Calu3 (cell line): Measurements from ENCODE around the gene TENT4B. TPM values are rescaled to one million over a fixed set of nuclear protein-coding genes. Genes with fewer than 3 reads are reported as not detected.

ENCODE experiments used
- BruUV-seq: library from RNA; stranded (reverse); fragments of 400-500 nt; replicated peaks from 2 replicates; lab custom pipeline; 2021; lab: Mats Ljungman, UMichigan
- CTCF ChIA-PET: fragments of 300-600 bp; sonication (Branson Sonifier 250); formaldehyde crosslinking; loops from one replicate; lab custom pipeline; 2022; ENCODE audit warnings: antibody characterized with exemption; lab: Charles Lee
- DNase-seq: peaks from one replicate; pipeline ENCODE4 v3.0.0; 2022
- H3K27ac Mint-ChIP-seq: one replicate; pipeline ENCODE4 v1.8.0; 2022; ENCODE audit warnings: mixed read lengths; ENCODE audit not compliant: unreplicated experiment
- H3K27me3 Mint-ChIP-seq: one replicate; pipeline ENCODE4 v1.8.0; 2022; ENCODE audit warnings: mixed read lengths; ENCODE audit not compliant: unreplicated experiment
- H3K36me3 Mint-ChIP-seq: one replicate; pipeline ENCODE4 v1.8.0; 2022; ENCODE audit warnings: mild to moderate bottlenecking, moderate library complexity, mixed read lengths; ENCODE audit not compliant: insufficient read depth, unreplicated experiment
- H3K4me1 Mint-ChIP-seq: one replicate; pipeline ENCODE4 v1.8.0; 2022; ENCODE audit warnings: mild to moderate bottlenecking, low read depth, mixed read lengths; ENCODE audit not compliant: unreplicated experiment
- H3K4me3 Mint-ChIP-seq: one replicate; pipeline ENCODE4 v1.8.0; 2022; ENCODE audit warnings: mild to moderate bottlenecking, low read depth, moderate library complexity, mixed read lengths; ENCODE audit not compliant: unreplicated experiment
- H3K9me3 Mint-ChIP-seq: one replicate; pipeline ENCODE4 v1.8.0; 2022; ENCODE audit warnings: low read depth, mixed read lengths; ENCODE audit not compliant: unreplicated experiment
- CTCF ChIP-seq: fragments of 200-600 bp; IDR thresholded peaks from one replicate; pipeline ENCODE4 v1.8.0; 2022; ENCODE audit warnings: antibody characterized with exemption; ENCODE audit not compliant: unreplicated experiment
- intact Hi-C: fragments of 100-400 bp; cut with micrococcal nuclease; formaldehyde crosslinking; loops from one replicate; pipeline ENCODE4 v1.10.0; 2022; ENCODE audit not compliant: unreplicated experiment
- total RNA-seq: library from RNA; stranded (reverse); gene quantifications from 2 replicates; pipeline ENCODE4 v1.2.3, GENCODE V29; 2022

The TENT4B gene
- total RNA-seq, 1 experiment from 2014 or later: 21.7 TPM

- DNase-seq: no peak
- H3K36me3 Mint-ChIP-seq: peaks cover 20% of the 10 kb centered on the region
- no peaks in the 10 kb centered on the region for H3K9me3 Mint-ChIP-seq
- TF ChIP-seq CTCF: no peak
- peak overlapping the region; percentile 71 for H3K4me3 Mint-ChIP-seq
- BruUV-seq: no TSS peak
- peaks cover 48% of the 10 kb centered on the region for H3K4me1 Mint-ChIP-seq
- no peaks in the 10 kb centered on the region for H3K27me3 Mint-ChIP-seq
- intact Hi-C loops: no loop called here
- CTCF ChIA-PET: interaction anchor here (0.7 kb wide), 2 partner anchors 16 to 118 kb away, joined by 3 to 6 read pairs; no protein-coding TSS in a partner anchor
- H3K27ac Mint-ChIP-seq: peak overlapping the region; percentile 59
These were observed 30.2 kb downstream of the TENT4B start for GRCh38 chr16:50183316-50183715.

- no peaks in the 10 kb centered on the region for H3K9me3 Mint-ChIP-seq
- H3K36me3 Mint-ChIP-seq: peaks cover 20% of the 10 kb centered on the region
- H3K4me3 Mint-ChIP-seq: peak overlapping the region; percentile 71
- intact Hi-C loops: no loop called here
- H3K4me1 Mint-ChIP-seq: peaks cover 43% of the 10 kb centered on the region
- TF ChIP-seq CTCF: no peak
- no TSS peak for BruUV-seq
- no peaks in the 10 kb centered on the region for H3K27me3 Mint-ChIP-seq
- peak; percentile 49 for DNase-seq
- H3K27ac Mint-ChIP-seq: peak overlapping the region; percentile 59
- CTCF ChIA-PET: interaction anchor here (1.5 to 2.1 kb wide), 4 partner anchors 14 to 25 kb away, joined by 4 to 15 read pairs (median 6); no protein-coding TSS in a partner anchor
These were observed 31.9 kb downstream of the TENT4B start for GRCh38 chr16:50185005-50185505.

DNA sequence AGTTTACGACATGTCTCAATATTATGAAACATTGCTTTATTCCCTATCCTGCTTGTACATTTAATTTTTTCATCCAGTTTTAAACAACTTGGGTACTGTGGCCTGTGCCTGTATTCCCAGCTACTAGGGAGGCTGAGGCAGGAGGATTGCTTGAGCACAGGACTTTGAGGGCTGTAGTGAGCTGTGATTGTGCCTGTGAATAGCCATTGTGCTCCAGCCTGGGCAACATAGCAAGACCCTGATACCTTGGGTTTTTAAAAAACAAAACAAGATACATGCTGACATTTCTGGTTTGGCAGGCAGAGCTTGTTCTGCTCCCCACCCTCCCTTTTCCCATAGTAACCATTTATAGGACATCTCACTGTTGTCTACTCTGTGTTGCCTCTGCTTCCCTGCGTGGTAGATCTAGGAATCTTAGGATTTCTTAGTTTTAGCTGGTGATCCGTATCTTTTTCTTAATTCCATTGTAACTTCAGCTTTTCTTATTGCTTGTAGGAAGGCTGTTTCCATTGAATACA, 35.6 kb downstream of the TENT4B start:
- intact Hi-C loops: loop anchor here (2.0 kb wide), 1 partner anchor 14 kb away; no protein-coding TSS in a partner anchor
- no peak for TF ChIP-seq CTCF
- Mint-ChIP-seq H3K36me3 (peaks cover 20% of the 10 kb centered on the region), H3K4me1 (peaks cover 45% of the 10 kb centered on the region), H3K27me3 (no peaks in the 10 kb centered on the region), H3K9me3 (no peaks in the 10 kb centered on the region), H3K27ac (no peak overlapping the region), H3K4me3 (no peak overlapping the region)
- no TSS peak for BruUV-seq
- CTCF ChIA-PET: interaction anchor here (0.6 to 0.8 kb wide), 2 partner anchors 21 to 25 kb away, joined by 3 read pairs; no protein-coding TSS in a partner anchor
- no peak for DNase-seq

- CTCF ChIA-PET: no interaction called here
These were observed 37.2 kb downstream of the TENT4B start for GRCh38 chr16:50190292-50190691.

More at GRCh38 chr16:50190292-50190691, 37.2 kb downstream of the TENT4B start:
- H3K4me1 Mint-ChIP-seq: peaks cover 38% of the 10 kb centered on the region
- DNase-seq: no peak
- H3K9me3 Mint-ChIP-seq: no peaks in the 10 kb centered on the region
- TF ChIP-seq CTCF: no peak
- H3K27me3 Mint-ChIP-seq: no peaks in the 10 kb centered on the region
- intact Hi-C loops: no loop called here
- peaks cover 9% of the 10 kb centered on the region for H3K36me3 Mint-ChIP-seq
- H3K27ac Mint-ChIP-seq: no peak overlapping the region
- BruUV-seq: no TSS peak
- H3K4me3 Mint-ChIP-seq: no peak overlapping the region
